Right atrium auricular region (tissue), 2 donors: Measurements from ENCODE around the gene PLXNB2. TPM values are rescaled to one million over a fixed set of nuclear protein-coding genes. Genes with fewer than 3 reads are reported as not detected.

Experiments
- DNase-seq: peaks from one replicate; pipeline ENCODE4 v3.0.0-alpha.2; 2019; ENCODE audit warnings: low spot score
- H3K27ac ChIP-seq, 2 donors: fragments of 200-600 bp; sonication (generic); 1 replicate in 1 of 2; 2 replicates in 1 of 2; pipeline ENCODE4 v1.5.1; 2016 to 2019
- H3K27me3 ChIP-seq, 2 donors: fragments of 200-600 bp; sonication (generic); one replicate each; pipeline versions ENCODE4 v1.5.1 to v1.6.0; 2017 to 2019
- H3K36me3 ChIP-seq: fragments of 200-600 bp; sonication (generic); one replicate; pipeline ENCODE4 v1.5.1; 2016
- H3K4me1 ChIP-seq, 2 donors: fragments of 200-600 bp; sonication (generic); one replicate each; pipeline versions ENCODE4 v1.5.1 to v1.6.0; 2017 to 2019
- H3K4me3 ChIP-seq, 2 donors: fragments of 200-600 bp; sonication (generic); 1 replicate in 1 of 2; 2 replicates in 1 of 2; pipeline ENCODE4 v1.5.1; 2017 to 2019; ENCODE audit warnings: mild to moderate bottlenecking in 1 of 2, moderate library complexity in 1 of 2
- H3K9me3 ChIP-seq, 2 donors: fragments of 200-600 bp; sonication (generic); one replicate each; pipeline ENCODE4 v1.5.1; 2019
- CTCF ChIP-seq, 2 donors: fragments of 200-600 bp; sonication (generic); IDR thresholded peaks; one replicate each; pipeline ENCODE4 v1.5.1; 2019; ENCODE audit warnings: antibody characterized with exemption in 2 of 2
- total RNA-seq, 2 donors: library from RNA; depleted of rRNA; stranded (reverse); fragments of >200 nt; gene quantifications; one replicate each; pipeline ENCODE4 v1.1.0, GENCODE V29; 2016

Gene PLXNB2
- total RNA-seq, 2 donors from 2014 or later, result 60.3 to 92.8 TPM

GRCh38 chr22:50242406-50242949 lies 65.0 kb downstream of the PLXNB2 start:
- no peak for TF ChIP-seq CTCF (IDR thresholded peaks at IDR 0.05)
- Histone ChIP-seq H3K27ac (no peak overlapping the region), H3K27me3 (no peaks in the 10 kb centered on the region), H3K4me1 (peaks cover 0 to 50% of the 10 kb centered on the region in 2 donors), H3K9me3 (no peaks in the 10 kb centered on the region), H3K36me3 (peaks cover 16% of the 10 kb centered on the region), H3K4me3 (peak overlapping the region; percentile 6 to 96)
- DNase-seq, result no peak

GRCh38 chr22:50238755-50239154 lies 68.7 kb downstream of the PLXNB2 start:
- DNase-seq, result no peak
- peaks cover 26% of the 10 kb centered on the region for H3K36me3 ChIP-seq
- no peaks in the 10 kb centered on the region for H3K9me3 ChIP-seq
- TF ChIP-seq CTCF (IDR thresholded peaks at IDR 0.05), result no peak
- no peak overlapping the region for H3K27ac ChIP-seq
- peaks cover 0 to 32% of the 10 kb centered on the region in 2 donors for H3K4me1 ChIP-seq
- no peak overlapping the region for H3K4me3 ChIP-seq
- no peaks in the 10 kb centered on the region for H3K27me3 ChIP-seq

GRCh38 chr22:50236731-50237409 lies 70.6 kb downstream of the PLXNB2 start:
- Histone ChIP-seq H3K9me3 (no peaks in the 10 kb centered on the region), H3K36me3 (peaks cover 35% of the 10 kb centered on the region), H3K4me3 (no peak overlapping the region), H3K27me3 (no peaks in the 10 kb centered on the region), H3K27ac (no peak overlapping the region), H3K4me1 (peaks cover 0 to 13% of the 10 kb centered on the region in 2 donors)
- TF ChIP-seq CTCF (IDR thresholded peaks at IDR 0.05), result no peak
- DNase-seq, result no peak

- peaks cover 31% of the 10 kb centered on the region for H3K36me3 ChIP-seq
- DNase-seq, result no peak
- no peak overlapping the region for H3K27ac ChIP-seq
- H3K4me3 ChIP-seq, result no peak overlapping the region
- H3K9me3 ChIP-seq, result no peaks in the 10 kb centered on the region
- no peaks in the 10 kb centered on the region for H3K4me1 ChIP-seq
- H3K27me3 ChIP-seq, result no peaks in the 10 kb centered on the region
- TF ChIP-seq CTCF (IDR thresholded peaks at IDR 0.05), result no peak
Measured at GRCh38 chr22:50233223-50233622, 74.2 kb downstream of the PLXNB2 start.

- peaks cover 34% of the 10 kb centered on the region for H3K36me3 ChIP-seq
Measured at GRCh38 chr22:50232481-50233151, 74.8 kb downstream of the PLXNB2 start.

More at GRCh38 chr22:50232481-50233151, 74.8 kb downstream of the PLXNB2 start:
- Histone ChIP-seq H3K9me3 (no peaks in the 10 kb centered on the region), H3K4me1 (no peaks in the 10 kb centered on the region), H3K27ac (no peak overlapping the region), H3K4me3 (no peak overlapping the region), H3K27me3 (no peaks in the 10 kb centered on the region)
- no peak for TF ChIP-seq CTCF (IDR thresholded peaks at IDR 0.05)
- no peak for DNase-seq
